Upper lobe of left lung (tissue), 4 donors: Measurements from ENCODE around the gene TCF12.

Experiments
- EP300 ChIP-seq, 4 donors: sonication (generic); formaldehyde crosslinking; IDR thresholded peaks; one replicate each; pipeline ENCODE4 v1.5.1; 2017; ENCODE audit warnings: antibody characterized with exemption in 4 of 4, control low read depth in 2 of 4
- POLR2A ChIP-seq, 4 donors: fragments of 450-650 bp; IDR thresholded peaks; one replicate each; pipeline ENCODE4 v1.5.1; 2016 to 2017; ENCODE audit warnings: antibody characterized with exemption in 4 of 4, mild to moderate bottlenecking in 2 of 4
- TF ChIP-seq, protein P1 (sequence below), 6 experiments: fragments of 450-650 bp in 4 of 6; fragments of 200-600 bp in 2 of 6; sonication (generic) in 2 of 6; IDR thresholded peaks; one replicate each; pipeline ENCODE4 v1.5.1; 2016 to 2019; ENCODE audit warnings: antibody characterized with exemption in 6 of 6

DNA sequence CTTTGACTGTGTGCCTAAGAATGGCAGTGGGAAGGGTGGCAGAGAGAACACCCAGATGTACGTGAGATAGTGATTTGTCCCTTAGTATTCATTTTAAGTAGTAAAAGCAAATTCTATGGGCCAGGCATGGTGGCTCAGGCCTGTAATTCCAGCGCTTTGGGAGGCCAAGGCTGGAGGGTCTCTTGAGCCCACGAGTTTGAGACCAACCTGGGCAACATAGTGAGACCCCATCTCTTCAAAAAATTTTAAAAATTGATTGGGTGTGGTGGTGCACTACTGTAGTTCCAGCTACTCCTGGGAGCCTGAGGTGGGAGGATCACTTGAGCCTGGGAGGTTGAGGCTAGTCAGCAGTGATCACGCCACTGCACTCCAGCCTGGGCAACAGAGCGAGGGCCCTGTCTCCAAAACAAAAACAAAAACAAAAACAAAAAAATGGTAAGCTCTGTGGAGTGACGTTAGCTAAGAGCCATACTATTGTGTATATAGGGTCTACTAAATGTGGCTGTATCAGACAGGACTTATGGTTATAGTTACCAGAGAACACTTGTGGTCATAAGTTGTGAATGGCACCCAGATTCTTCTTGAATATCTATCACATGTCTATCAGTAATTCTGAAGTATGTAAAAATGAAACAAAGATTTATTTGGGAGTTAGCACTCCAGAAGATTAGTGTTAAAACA lies 171.5 kb downstream of the TCF12 start:
- TF ChIP-seq, protein P1, sequence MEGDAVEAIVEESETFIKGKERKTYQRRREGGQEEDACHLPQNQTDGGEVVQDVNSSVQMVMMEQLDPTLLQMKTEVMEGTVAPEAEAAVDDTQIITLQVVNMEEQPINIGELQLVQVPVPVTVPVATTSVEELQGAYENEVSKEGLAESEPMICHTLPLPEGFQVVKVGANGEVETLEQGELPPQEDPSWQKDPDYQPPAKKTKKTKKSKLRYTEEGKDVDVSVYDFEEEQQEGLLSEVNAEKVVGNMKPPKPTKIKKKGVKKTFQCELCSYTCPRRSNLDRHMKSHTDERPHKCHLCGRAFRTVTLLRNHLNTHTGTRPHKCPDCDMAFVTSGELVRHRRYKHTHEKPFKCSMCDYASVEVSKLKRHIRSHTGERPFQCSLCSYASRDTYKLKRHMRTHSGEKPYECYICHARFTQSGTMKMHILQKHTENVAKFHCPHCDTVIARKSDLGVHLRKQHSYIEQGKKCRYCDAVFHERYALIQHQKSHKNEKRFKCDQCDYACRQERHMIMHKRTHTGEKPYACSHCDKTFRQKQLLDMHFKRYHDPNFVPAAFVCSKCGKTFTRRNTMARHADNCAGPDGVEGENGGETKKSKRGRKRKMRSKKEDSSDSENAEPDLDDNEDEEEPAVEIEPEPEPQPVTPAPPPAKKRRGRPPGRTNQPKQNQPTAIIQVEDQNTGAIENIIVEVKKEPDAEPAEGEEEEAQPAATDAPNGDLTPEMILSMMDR (IDR thresholded peaks at IDR 0.05): no peak
- TF ChIP-seq POLR2A (IDR thresholded peaks at IDR 0.05) (no peak), EP300 (IDR thresholded peaks at IDR 0.05) (no peak)
